22Rv1 (cell line): ENCODE results near the gene MYO18B.

Source experiments
- H3K27ac ChIP-seq: fragments of 450-650 bp; 2 replicates; pipeline ENCODE4 v1.5.1; 2017
- ZFX ChIP-seq: fragments of 450-650 bp; IDR thresholded peaks from 2 replicates; pipeline ENCODE4 v1.6.1; 2017; ENCODE audit warnings: antibody characterized with exemption, borderline replicate concordance
- TF ChIP-seq, protein P1 (sequence below): fragments of 450-650 bp; IDR thresholded peaks from 2 replicates; pipeline ENCODE4 v1.5.1; 2017; ENCODE audit warnings: mild to moderate bottlenecking

MYO18B gene

DNA sequence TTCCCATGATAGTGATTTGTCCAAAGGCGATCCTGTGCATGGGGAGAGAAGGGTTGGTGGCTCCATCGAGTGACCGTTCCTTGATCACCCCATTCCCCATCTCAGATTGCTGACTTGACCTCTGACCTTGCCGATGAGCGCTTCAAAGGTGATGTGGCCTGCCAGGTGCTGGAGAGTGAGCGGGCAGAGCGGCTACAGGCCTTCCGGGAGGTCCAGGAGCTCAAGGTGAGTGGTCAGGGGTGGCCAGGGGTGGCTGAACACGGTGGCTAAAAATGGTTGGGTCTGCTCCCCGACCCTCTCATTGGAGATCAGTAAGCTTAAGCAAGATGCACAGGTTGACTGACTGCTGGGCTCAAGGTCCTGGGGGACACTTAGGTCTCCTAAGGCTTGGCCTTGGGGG lies 148.7 kb downstream of the MYO18B start:
- H3K27ac ChIP-seq: no peak overlapping the region
- TF ChIP-seq, protein P1, sequence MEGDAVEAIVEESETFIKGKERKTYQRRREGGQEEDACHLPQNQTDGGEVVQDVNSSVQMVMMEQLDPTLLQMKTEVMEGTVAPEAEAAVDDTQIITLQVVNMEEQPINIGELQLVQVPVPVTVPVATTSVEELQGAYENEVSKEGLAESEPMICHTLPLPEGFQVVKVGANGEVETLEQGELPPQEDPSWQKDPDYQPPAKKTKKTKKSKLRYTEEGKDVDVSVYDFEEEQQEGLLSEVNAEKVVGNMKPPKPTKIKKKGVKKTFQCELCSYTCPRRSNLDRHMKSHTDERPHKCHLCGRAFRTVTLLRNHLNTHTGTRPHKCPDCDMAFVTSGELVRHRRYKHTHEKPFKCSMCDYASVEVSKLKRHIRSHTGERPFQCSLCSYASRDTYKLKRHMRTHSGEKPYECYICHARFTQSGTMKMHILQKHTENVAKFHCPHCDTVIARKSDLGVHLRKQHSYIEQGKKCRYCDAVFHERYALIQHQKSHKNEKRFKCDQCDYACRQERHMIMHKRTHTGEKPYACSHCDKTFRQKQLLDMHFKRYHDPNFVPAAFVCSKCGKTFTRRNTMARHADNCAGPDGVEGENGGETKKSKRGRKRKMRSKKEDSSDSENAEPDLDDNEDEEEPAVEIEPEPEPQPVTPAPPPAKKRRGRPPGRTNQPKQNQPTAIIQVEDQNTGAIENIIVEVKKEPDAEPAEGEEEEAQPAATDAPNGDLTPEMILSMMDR: no peak
- TF ChIP-seq ZFX: no peak

DNA sequence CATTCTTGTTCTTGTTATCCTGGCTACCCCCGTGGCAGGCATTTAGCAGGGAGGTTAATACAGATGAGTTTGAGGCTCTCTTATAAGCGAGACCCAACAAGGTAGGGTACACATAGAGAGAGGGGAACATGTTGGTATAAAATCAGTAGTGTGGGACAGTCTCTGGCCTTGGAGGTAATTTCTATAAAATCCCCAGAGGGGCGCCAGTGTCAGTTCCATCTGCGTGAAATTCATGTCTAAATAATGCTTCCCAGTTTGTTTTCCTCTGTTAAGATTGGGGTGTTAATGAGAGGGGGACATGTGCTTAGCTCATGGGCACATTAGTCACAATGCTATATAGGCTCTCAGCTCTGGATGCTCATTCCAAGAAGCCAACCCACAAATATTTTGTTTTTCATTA lies 150.7 kb downstream of the MYO18B start:
- no peak overlapping the region for H3K27ac ChIP-seq
- TF ChIP-seq, protein P1: no peak
- no peak for TF ChIP-seq ZFX

DNA sequence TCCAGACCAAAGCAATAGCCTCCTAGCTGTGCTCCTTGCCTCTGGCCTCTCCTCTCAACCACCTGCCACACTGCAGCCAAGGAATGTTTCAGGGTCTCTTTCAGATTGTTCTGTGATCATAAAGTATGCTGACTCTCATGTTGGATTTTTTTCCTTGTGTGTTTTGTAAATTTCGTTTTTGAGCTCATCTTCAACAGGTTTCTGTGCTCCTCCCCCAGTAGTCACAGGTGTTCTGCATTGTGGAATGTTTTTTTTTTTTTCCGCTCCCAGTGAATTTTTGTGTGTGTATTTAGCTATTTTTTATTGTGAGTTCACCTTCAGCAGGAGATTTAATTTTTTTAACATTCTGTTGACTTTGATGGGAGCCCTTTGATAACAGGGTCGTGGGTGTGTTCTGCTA lies 153.7 kb downstream of the MYO18B start:
- no peak overlapping the region for H3K27ac ChIP-seq
- TF ChIP-seq, protein P1: no peak
- no peak for TF ChIP-seq ZFX

GRCh38 chr22:25896098-25896497 lies 154.1 kb downstream of the MYO18B start:
- no peak overlapping the region for H3K27ac ChIP-seq
- TF ChIP-seq ZFX: no peak
- TF ChIP-seq, protein P1: peak; percentile 15

GRCh38 chr22:25896592-25896991 lies 154.6 kb downstream of the MYO18B start:
- H3K27ac ChIP-seq: no peak overlapping the region
- TF ChIP-seq, protein P1: no peak
- no peak for TF ChIP-seq ZFX

- TF ChIP-seq, protein P1: peak; percentile 68
- TF ChIP-seq ZFX: no peak
- no peak overlapping the region for H3K27ac ChIP-seq
These were observed 156.8 kb downstream of the MYO18B start for GRCh38 chr22:25898707-25899365.

- H3K27ac ChIP-seq: no peak overlapping the region
- TF ChIP-seq, protein P1: no peak
- TF ChIP-seq ZFX: no peak
These were observed 157.6 kb downstream of the MYO18B start for GRCh38 chr22:25899566-25899965.
